Activated CD4-positive, alpha-beta T cell treated with anti-CD3 and anti-CD28 coated beads, Interleukin-2, amount 50 U/mL, for 1 hour (primary cell): ENCODE measurements around the gene TBC1D12.
"Not testable (repeated sequence)": the region's sequence is repeated elsewhere in the genome, so short reads cannot be mapped to it uniquely, and the experiment has no call there.

ENCODE experiments used
- DNase-seq: peaks from one replicate; pipeline ENCODE4 v3.0.0-alpha.2; 2020

The TBC1D12 gene

GRCh38 chr10:94549221-94549620 lies 146.9 kb downstream of the TBC1D12 start:
- DNase-seq, result no peak

DNA sequence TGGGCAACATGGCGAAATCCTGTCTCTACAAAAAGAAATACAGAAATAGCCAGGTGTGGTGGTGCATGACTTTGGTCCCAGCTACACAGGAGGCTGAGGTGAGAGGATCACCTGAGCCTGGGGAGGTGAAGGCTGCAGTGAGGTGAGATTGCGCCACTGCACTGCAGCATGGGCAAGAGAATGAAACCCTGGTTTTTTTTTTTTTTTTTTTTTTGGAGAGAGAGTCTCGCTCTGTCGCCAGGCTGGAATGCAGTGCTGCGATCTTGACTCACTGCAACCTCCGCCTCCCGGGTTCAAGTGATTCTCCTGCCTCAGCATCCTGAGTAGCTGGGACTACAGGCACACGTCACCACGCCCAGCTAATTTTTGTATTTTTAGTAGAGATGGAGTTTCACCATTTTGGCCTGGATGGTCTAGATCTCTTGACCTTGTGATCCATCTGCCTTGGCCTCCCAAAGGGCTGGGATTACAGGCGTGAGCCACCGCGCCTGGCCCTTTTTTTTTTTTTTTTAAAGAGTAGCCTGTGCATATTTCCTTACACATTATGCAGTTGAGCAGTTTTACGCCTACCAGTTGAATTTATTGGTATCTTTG lies 165.5 kb downstream of the TBC1D12 start:
- not testable (repeated sequence) for DNase-seq

- DNase-seq, result no peak
Measured at GRCh38 chr10:94571081-94571480, 168.7 kb downstream of the TBC1D12 start.

DNA sequence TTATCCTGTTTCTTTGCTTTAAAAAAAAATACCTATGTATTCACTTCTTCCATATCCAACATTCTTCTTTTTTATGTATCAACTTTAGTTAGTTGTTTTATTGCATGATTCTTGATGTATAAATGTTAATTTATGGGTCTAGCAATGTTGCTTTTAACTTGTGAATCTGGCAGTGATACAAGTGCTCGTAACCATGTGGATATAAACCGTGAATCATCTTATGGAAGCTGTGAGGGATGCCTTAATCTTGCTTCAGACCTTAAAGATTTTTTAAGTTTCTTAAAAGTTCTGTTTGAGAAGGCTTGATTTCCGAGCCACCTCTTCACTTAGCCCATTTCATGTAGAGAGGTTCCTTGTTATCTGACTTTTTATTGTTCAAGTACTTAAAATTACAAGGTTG lies 169.2 kb downstream of the TBC1D12 start:
- DNase-seq, result no peak

- DNase-seq, result no peak
Measured at GRCh38 chr10:94578790-94579189, 176.4 kb downstream of the TBC1D12 start.

DNA sequence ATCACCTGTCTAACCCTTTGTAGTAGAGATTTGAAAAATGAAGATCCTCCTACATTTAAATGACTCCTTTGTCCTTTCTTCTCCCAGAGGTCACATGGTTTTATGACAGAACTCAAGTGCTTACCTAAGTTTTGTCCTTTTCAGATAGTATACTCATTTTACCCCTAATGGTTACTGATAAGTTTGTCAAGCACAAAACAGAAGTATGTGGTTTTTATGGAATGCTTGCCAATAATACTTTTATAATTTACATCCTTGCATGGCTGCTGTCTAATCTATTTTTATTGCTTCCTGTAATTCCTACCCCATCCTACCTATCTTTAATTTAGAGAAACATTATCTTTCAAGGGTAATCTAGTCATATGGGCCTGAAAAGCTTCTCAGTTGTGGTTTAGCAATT lies 180.8 kb downstream of the TBC1D12 start:
- DNase-seq, result no peak
